Measurements from ENCODE around the gene TRERF1.

Gene TRERF1

DNA sequence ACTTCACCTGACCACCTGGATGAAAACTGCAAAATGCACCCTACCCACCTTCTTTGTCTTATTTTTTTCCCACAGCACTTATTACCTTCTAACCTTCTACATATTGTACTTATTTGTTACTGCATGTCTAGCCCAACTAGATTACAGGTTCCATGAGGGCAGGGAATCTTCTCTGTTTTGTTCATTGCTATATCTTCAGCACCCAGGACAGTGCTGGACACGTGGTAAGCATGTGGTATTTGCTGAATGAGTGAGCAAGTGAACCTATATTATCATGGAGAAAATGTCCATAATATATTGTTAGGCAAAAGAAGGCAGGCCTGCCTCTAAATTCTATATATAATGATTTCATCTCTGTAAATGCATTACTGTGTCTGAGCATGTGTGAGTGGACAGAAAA, 107.0 kb downstream of the TRERF1 start:
- Mint-ChIP-seq H3K4me1 (ENCODE audit: low read depth) (peaks cover 64% of the 10 kb centered on the region), H3K9me3 (no peaks in the 10 kb centered on the region), H3K27ac (no peak overlapping the region), H3K27me3 (ENCODE audit: low read depth) (no peaks in the 10 kb centered on the region), H3K4me3 (peak overlapping the region; percentile 0), H3K36me3 (ENCODE audit: low read depth) (peaks cover 30% of the 10 kb centered on the region)
- no peak for DNase-seq (ENCODE audit: low spot score)

GRCh38 chr6:42341771-42342553, 109.8 kb downstream of the TRERF1 start:
- no peaks in the 10 kb centered on the region for H3K27me3 Mint-ChIP-seq (ENCODE audit: low read depth)

DNA sequence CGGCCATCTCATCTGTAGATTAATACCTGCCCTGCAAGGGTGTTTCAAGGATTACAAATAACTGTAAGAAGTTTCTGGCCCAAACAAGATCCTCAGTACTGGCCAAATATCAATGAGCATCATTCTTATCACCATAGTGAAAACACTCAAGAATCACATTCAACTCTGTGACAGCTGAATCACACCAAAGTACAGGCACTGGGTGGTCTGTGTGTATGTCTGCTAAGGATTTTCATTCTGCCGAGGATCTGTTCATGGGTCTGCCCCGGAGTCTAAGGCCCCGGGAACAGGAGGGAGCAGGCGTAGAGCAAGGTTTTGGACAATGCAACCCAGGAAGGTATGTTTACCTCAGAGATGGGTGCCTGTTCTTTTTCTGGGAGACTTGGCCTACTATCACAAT, 110.5 kb downstream of the TRERF1 start:
- Mint-ChIP-seq H3K4me3 (no peak overlapping the region), H3K36me3 (ENCODE audit: low read depth) (peaks cover 23% of the 10 kb centered on the region), H3K9me3 (no peaks in the 10 kb centered on the region), H3K27me3 (ENCODE audit: low read depth) (no peaks in the 10 kb centered on the region), H3K4me1 (ENCODE audit: low read depth) (peaks cover 65% of the 10 kb centered on the region), H3K27ac (no peak overlapping the region)
- no peak for DNase-seq (ENCODE audit: low spot score)

More at GRCh38 chr6:42341771-42342553, 109.8 kb downstream of the TRERF1 start:
- Mint-ChIP-seq H3K9me3 (no peaks in the 10 kb centered on the region), H3K27ac (no peak overlapping the region), H3K4me3 (no peak overlapping the region), H3K4me1 (ENCODE audit: low read depth) (peaks cover 68% of the 10 kb centered on the region), H3K36me3 (ENCODE audit: low read depth) (peaks cover 24% of the 10 kb centered on the region)
- no peak for DNase-seq (ENCODE audit: low spot score)

DNA sequence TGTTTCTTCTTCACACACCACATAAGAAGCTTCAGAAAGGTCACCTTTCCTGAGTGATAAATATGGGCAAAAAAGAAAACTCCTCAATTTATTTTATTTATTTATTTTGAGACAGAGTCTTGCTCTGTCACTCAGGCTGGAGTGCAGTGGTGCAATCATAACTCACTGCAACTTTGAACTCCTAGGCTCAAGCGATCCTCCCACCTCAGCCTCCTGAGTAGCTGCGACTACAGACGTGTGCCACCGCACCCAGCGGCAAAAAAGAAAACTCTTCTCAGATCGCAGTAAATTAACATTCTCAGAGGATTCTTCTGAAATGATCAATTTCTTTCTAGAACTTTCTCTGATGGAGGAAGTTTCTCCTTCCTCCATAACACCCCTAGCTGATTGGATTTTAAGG, 111.2 kb downstream of the TRERF1 start:
- no peak for DNase-seq (ENCODE audit: low spot score)
- Mint-ChIP-seq H3K4me1 (ENCODE audit: low read depth) (peaks cover 59% of the 10 kb centered on the region), H3K4me3 (no peak overlapping the region), H3K36me3 (ENCODE audit: low read depth) (peaks cover 21% of the 10 kb centered on the region), H3K27ac (peak overlapping the region; percentile 86), H3K9me3 (no peaks in the 10 kb centered on the region), H3K27me3 (ENCODE audit: low read depth) (no peaks in the 10 kb centered on the region)

GRCh38 chr6:42339991-42340401, 111.7 kb downstream of the TRERF1 start:
- DNase-seq (ENCODE audit: low spot score): peak; percentile 74
- peaks cover 58% of the 10 kb centered on the region for H3K4me1 Mint-ChIP-seq (ENCODE audit: low read depth)
- peak overlapping the region; percentile 39 for H3K4me3 Mint-ChIP-seq
- peaks cover 20% of the 10 kb centered on the region for H3K36me3 Mint-ChIP-seq (ENCODE audit: low read depth)
- H3K27ac Mint-ChIP-seq: peak overlapping the region; percentile 86
- no peaks in the 10 kb centered on the region for H3K27me3 Mint-ChIP-seq (ENCODE audit: low read depth)
- no peaks in the 10 kb centered on the region for H3K9me3 Mint-ChIP-seq

- Mint-ChIP-seq H3K9me3 (no peaks in the 10 kb centered on the region), H3K4me3 (peak overlapping the region; percentile 21), H3K4me1 (ENCODE audit: low read depth) (peaks cover 54% of the 10 kb centered on the region), H3K27me3 (ENCODE audit: low read depth) (no peaks in the 10 kb centered on the region), H3K27ac (peak overlapping the region; percentile 65), H3K36me3 (ENCODE audit: low read depth) (peaks cover 14% of the 10 kb centered on the region)
- DNase-seq (ENCODE audit: low spot score): peak; percentile 59
Observed at GRCh38 chr6:42338744-42339222, 112.9 kb downstream of the TRERF1 start.

DNA sequence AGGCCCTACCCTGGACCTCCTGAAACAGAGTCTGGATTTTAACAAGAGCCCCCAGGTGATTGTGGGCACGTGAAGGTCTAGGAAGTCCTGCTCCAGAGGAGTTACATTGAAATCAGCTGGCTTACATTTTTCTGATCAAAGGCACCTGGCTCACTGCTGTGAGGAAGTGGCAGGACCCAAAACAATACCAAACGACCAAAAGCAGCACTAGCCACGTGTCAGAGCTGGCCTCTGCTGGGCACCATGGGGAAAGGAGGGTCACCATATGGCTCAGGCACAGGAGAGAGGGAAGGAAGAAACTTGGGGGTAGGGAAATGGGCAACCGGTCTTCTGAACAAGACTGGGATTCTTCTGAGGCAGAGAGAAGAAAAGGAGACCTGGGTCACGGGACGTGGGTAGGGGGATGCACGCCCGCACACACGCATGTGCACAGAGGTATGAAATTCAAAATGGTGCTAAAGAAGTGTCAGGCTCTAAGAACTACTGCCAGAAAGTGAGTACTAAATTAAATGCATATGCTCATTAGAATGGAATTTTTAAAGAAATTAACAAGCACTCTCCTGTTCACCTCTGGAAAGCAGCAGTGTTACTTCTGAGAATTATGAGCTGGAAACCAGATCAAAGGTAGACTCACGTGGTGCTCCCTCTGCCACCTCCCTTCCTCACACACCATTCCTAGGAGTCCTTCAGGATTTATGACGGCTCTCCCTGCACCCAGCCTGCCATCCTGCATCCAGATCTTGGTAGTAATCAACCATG, 113.6 kb downstream of the TRERF1 start:
- Mint-ChIP-seq H3K4me1 (ENCODE audit: low read depth) (peaks cover 49% of the 10 kb centered on the region), H3K27ac (peak overlapping the region; percentile 12), H3K9me3 (no peaks in the 10 kb centered on the region), H3K4me3 (peak overlapping the region; percentile 21), H3K27me3 (ENCODE audit: low read depth) (no peaks in the 10 kb centered on the region), H3K36me3 (ENCODE audit: low read depth) (peaks cover 10% of the 10 kb centered on the region)
- DNase-seq (ENCODE audit: low spot score): no peak

DNA sequence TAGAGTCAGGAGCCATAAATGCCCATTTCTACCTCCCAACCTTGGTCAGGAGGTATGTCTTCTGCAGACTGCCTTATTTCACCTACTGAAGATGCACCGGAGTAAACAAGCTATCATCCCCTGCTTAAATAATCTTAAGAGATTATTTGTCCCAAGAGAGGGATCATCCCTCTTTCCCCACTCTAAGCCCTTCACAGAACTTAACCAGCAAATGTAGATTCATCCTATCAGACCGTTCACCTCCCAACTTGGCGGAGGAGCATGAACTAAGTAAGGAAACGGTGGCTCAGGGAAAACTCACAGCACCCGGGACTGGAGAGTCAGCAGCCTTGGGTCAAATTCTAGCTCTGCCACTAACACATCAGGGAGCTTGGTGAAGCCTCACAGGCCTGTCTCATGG, 115.3 kb downstream of the TRERF1 start:
- H3K27me3 Mint-ChIP-seq (ENCODE audit: low read depth): no peaks in the 10 kb centered on the region
- H3K4me3 Mint-ChIP-seq: no peak overlapping the region
- H3K36me3 Mint-ChIP-seq (ENCODE audit: low read depth): peaks cover 6% of the 10 kb centered on the region
- H3K9me3 Mint-ChIP-seq: no peaks in the 10 kb centered on the region
- no peak overlapping the region for H3K27ac Mint-ChIP-seq
- DNase-seq (ENCODE audit: low spot score): no peak
- H3K4me1 Mint-ChIP-seq (ENCODE audit: low read depth): peaks cover 40% of the 10 kb centered on the region

DNA sequence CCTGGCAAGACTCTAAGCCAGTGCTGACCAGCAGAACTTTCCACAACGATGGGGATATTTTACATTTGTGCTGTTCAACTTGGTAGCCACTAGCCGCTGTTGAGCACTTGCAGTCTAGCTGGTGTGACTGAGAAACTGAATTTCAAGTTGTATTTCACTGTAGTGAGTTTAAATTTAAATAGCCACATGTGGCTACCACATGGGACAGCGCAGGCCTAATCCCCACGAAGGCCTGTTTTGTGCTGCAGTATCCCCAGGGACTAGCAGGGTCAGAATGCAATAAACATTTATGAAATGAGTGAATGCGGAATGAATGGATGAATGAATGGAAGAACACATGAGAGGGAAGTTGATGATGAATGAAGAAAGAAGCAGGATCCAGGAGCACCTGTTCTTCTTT, 115.8 kb downstream of the TRERF1 start:
- Mint-ChIP-seq H3K36me3 (ENCODE audit: low read depth) (peaks cover 2% of the 10 kb centered on the region), H3K27ac (no peak overlapping the region), H3K4me1 (ENCODE audit: low read depth) (peaks cover 38% of the 10 kb centered on the region)

GRCh38 chr6:42334870-42335269, 116.9 kb downstream of the TRERF1 start:
- peaks cover 31% of the 10 kb centered on the region for H3K4me1 Mint-ChIP-seq (ENCODE audit: low read depth)

More for the DNA sequence above, 115.8 kb downstream of the TRERF1 start:
- Mint-ChIP-seq H3K4me3 (no peak overlapping the region), H3K27me3 (ENCODE audit: low read depth) (no peaks in the 10 kb centered on the region), H3K9me3 (no peaks in the 10 kb centered on the region)
- DNase-seq (ENCODE audit: low spot score): no peak

GRCh38 chr6:42333612-42334011, 118.1 kb downstream of the TRERF1 start:
- Mint-ChIP-seq H3K27ac (no peak overlapping the region), H3K9me3 (no peaks in the 10 kb centered on the region), H3K4me1 (ENCODE audit: low read depth) (peaks cover 19% of the 10 kb centered on the region), H3K4me3 (no peak overlapping the region), H3K36me3 (ENCODE audit: low read depth) (no peaks in the 10 kb centered on the region), H3K27me3 (ENCODE audit: low read depth) (no peaks in the 10 kb centered on the region)
- no peak for DNase-seq (ENCODE audit: low spot score)

More at GRCh38 chr6:42334870-42335269, 116.9 kb downstream of the TRERF1 start:
- H3K27ac Mint-ChIP-seq: no peak overlapping the region
- DNase-seq (ENCODE audit: low spot score): no peak
- no peaks in the 10 kb centered on the region for H3K36me3 Mint-ChIP-seq (ENCODE audit: low read depth)
- H3K4me3 Mint-ChIP-seq: no peak overlapping the region
- H3K27me3 Mint-ChIP-seq (ENCODE audit: low read depth): no peaks in the 10 kb centered on the region
- H3K9me3 Mint-ChIP-seq: no peaks in the 10 kb centered on the region

DNA sequence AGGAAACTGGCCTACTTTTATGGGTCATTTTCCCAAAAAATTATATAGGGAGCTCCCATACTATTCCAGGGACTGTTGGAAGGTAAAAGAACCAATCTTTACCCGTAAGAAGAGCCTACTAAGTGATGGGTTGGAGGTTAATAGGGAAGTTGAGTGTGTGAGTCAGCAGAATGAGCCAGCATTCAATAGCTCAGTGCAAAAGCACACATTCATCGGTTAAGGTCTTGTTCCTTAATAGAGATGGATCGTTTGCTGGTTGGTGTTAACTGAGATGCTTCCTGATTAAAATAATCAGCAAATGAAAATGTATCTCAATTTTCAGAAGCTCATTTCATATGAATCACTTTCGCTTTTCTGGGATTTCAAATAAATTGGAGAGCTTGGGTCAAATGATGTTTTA, 118.8 kb downstream of the TRERF1 start:
- H3K27me3 Mint-ChIP-seq (ENCODE audit: low read depth): no peaks in the 10 kb centered on the region
- no peak overlapping the region for H3K4me3 Mint-ChIP-seq
- H3K36me3 Mint-ChIP-seq (ENCODE audit: low read depth): no peaks in the 10 kb centered on the region
- DNase-seq (ENCODE audit: low spot score): no peak
- no peak overlapping the region for H3K27ac Mint-ChIP-seq
- peaks cover 12% of the 10 kb centered on the region for H3K4me1 Mint-ChIP-seq (ENCODE audit: low read depth)
- H3K9me3 Mint-ChIP-seq: no peaks in the 10 kb centered on the region

DNA sequence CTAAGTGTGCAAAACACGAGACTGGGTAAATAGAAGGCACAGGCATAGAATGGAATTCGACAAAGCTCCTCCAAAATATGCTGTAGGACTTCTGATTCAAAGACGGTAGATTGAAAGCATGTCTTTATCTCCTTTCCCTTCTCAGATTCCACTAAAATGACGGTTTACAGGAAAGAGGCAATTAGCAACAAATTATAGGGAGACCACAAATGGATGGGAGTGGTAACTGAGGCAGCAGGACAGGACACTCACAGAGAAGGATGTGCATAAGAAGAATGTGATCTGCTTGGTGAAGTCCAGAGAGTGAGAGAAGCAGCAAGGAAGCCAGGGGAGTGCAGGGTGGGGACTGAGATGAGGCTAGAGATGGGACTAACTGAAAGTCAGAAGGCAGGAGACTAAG, 120.7 kb downstream of the TRERF1 start:
- no peak for DNase-seq (ENCODE audit: low spot score)
- peaks cover 15% of the 10 kb centered on the region for H3K4me1 Mint-ChIP-seq (ENCODE audit: low read depth)
- H3K27ac Mint-ChIP-seq: no peak overlapping the region
- H3K27me3 Mint-ChIP-seq (ENCODE audit: low read depth): no peaks in the 10 kb centered on the region
- no peak overlapping the region for H3K4me3 Mint-ChIP-seq
- no peaks in the 10 kb centered on the region for H3K9me3 Mint-ChIP-seq
- H3K36me3 Mint-ChIP-seq (ENCODE audit: low read depth): no peaks in the 10 kb centered on the region

DNA sequence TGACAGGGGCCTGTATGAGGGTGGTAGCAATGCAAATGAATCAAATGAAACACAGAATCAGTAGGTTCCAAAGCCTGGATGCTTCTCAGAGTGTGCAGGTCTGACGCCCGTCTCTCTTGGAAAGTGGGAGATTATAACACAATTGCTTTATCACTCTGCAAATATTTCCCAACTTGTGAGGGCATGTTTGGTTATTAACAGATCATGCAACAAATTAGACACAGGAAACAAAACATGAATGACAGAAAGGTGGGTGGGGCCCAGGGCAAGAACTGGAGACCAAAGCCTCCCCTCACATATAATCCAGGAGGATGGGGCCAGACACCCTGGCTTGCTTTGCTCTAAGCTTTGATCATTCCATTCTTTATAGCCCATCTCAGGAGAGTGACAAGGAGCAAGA, 125.5 kb downstream of the TRERF1 start:
- Mint-ChIP-seq H3K4me3 (no peak overlapping the region), H3K9me3 (peaks cover 9% of the 10 kb centered on the region), H3K27ac (no peak overlapping the region), H3K4me1 (ENCODE audit: low read depth) (peaks cover 19% of the 10 kb centered on the region), H3K36me3 (ENCODE audit: low read depth) (peaks cover 6% of the 10 kb centered on the region), H3K27me3 (ENCODE audit: low read depth) (no peaks in the 10 kb centered on the region)
- DNase-seq (ENCODE audit: low spot score): no peak

Data from T-helper 2 cell treated with Interferon-gamma antibody and Interleukin-4, amounts not matched to agents 5 μg/mL and 100 μg/mL, for 36 hours (primary cell).